HG02943 (cell line): Measurements from ENCODE around the gene GTF3C1.
"Not testable (repeated sequence)": the region's sequence is repeated elsewhere in the genome, so short reads cannot be mapped to it uniquely, and the experiment has no call there.

Source experiments
- ATAC-seq: cut with Tn5 transposase; IDR thresholded peaks from one replicate; pipeline ENCODE4 v1.9.1; 2021; ENCODE audit warnings: mild to moderate bottlenecking, low read depth, moderate library complexity; ENCODE audit not compliant: unreplicated experiment

The GTF3C1 gene

GRCh38 chr16:27470567-27471431, 78.9 kb downstream of the GTF3C1 start:
- no peak for ATAC-seq

GRCh38 chr16:27468941-27469531, 80.7 kb downstream of the GTF3C1 start:
- ATAC-seq, result no peak

GRCh38 chr16:27465483-27465879, 84.2 kb downstream of the GTF3C1 start:
- ATAC-seq, result no peak

DNA sequence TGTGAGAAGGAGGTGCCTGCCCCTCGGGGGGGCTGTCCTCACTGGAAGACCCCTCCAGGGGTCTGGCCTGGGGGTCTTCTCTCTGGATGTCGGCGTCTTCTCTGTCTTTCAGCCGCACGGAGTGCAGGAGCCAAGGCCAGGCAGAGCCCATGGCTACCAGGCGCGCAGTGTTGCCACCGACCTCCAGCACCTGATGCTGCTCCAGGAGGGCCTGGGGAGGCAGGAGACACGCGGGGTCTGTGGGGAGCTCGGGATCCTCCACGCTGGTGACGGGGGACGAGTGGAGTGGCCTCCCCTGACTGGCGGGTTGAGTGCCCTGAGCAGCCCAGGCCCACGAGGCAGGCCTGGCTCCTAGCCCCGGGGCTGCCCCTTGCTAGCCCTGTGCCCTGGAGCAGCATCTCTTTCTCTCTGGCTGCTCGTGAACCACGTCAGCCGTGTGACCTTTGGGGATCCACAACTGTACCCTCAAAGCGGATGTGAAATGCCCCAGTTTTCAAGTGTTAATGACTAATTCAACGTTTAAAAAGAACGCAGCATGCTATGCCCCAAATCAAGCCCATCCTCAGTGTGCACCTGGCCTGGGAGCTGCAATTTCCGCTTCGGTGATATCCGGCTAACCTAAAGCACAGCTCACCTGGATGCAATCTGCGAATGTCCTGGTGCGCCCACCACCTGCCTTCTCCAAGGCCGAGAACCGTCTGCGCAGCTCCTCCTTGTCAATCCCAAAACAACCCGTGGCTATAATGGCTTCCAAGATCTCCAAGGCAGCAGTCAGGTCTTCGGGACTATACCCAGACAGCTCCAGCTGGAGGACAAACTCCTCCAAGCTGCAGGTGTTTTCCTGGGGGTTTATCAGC, 84.9 kb downstream of the GTF3C1 start:
- no peak for ATAC-seq

DNA sequence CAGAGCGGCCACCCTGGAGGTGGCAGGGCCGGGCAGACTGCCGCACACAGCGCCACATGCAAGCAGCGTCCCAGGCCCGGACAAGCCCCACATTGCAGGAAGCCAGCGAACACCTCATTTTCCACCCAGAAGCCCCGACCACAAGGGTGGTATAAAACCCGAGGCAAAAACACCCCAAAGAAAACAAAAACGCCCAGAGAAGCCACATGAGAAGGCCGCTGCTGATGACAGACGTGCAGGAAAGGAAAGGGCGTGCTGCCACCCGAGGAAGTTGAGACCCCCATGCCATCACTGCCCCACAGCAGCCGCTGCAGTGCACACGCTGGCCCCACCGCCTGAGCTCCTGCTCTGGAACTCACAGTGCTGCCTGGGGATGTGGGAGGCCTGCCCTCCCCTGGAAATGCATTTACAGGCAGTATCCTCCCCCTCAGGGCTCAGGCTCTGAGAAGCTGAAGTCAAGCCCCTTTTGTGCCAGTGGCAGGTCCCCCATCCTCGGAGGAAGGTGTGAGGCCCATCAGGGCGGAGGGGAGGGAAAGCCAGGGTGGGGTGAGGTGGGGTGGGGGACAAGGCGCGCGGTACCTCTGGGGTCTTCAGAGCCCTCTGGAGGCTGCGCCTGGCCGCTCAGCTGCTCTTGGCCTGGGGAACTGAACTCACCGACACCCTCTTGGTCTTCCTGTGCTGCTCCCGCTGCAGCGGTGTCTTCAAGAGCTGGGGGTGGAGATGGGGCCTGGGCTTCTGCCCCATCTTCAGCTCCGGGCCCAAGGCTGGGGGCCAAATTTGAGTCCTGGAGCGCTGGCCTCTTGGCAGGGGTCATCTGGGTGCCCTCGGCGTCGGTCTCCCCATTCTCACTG, 85.7 kb downstream of the GTF3C1 start:
- no peak for ATAC-seq

- no peak for ATAC-seq
Observed at GRCh38 chr16:27462846-27463682, 86.6 kb downstream of the GTF3C1 start.

DNA sequence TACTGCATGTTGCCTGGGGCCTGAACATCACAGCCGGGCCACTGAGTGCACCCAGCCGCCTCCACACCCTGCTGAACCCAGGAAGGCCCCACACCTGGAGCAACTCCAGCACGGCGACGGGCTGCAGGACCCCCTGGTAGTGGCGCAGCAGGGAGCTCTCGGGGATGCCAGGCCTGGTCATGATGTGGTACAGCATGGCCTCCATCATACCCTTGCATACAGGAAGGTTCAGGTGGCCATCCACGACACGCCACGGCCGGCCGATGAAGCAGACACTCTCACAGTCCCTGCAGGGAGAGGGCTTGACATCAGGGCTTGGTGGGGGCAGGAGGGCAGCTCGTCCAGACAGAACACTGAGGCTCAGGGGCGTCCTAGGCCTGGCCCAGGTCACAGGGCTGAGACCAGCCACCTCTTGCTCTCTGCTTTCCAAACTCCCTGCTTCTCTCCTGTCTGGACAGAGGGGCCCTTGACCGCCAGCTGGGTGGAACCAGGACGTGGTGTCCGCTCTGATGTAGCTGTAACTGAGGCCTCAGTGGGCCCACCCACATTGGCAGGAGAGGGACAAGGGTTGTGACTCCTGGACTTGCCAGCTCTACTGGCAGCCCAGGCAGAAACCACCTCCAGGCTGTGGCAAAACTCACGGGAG, 87.4 kb downstream of the GTF3C1 start:
- no peak for ATAC-seq

DNA sequence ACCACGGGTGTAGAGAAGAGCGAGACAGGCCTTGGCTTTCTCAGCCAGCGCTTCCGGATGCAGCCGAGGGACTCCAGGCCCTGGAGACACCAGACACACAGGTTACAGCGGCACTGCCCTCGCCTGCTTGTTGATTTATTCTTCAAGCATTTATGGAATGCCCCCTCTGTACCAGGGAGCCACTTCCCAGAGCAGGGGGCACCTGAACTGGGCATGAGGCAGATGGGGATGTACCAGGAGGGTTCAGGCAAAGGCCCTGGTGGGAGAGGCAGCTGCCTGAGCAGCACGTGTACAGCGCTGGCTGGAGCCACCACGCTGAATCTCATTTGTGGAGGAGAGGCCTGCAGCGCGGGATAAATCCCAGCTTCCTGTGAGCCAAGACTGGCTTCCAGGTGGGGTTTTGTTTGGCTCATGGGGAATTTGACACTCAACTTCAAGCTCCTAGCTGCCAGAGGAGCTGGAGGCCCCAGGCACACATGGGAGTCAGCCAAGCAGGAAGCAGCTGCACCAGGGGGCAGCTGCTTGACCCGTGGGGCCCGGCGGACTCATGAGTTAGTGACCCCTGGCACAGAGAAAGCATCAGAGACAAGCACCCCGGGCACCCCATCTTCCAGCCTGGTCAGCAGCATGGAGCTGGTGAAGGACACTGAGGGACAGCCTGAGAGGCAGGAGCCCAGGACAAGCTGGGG, 88.1 kb downstream of the GTF3C1 start:
- ATAC-seq, result no peak

DNA sequence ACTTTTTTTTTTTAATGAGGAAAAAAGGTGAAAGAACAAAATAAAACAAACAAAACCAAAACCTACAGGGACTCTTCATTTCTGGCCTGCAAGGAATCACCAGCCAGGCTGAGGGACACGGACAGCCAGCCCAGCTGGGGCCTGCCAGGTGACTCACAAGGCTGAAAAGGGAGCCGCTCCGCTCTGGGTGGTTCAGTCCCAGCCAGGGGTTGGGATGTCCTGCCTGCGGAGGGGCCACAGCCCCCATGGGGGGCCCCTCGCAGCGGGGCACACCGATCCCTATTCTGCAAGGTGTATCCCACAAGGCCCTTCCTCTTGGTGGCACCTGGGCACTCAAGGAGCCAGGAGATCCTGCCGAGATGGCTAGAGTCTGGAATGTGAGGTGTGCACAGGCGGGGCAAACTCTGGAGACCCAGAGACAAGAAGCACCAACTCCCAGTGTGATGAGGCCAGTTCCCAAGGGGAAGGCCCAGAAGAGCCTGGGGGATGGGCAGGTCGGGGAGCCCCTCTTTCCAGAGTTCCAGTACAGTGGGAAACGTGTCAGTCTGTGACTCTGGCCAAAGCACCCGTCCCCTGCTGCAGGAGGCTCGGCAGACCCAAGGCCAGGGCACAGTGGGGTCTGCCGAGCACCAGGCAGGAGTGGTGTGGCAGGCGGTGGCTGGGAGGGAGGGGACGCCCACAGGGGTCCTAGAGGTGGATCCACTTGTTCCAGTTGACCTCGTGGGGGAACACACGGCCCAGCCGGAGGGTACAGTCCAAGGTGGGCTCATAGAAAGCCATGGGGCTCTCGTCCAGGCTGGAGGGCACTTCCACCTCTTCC, 88.8 kb downstream of the GTF3C1 start:
- no peak for ATAC-seq

DNA sequence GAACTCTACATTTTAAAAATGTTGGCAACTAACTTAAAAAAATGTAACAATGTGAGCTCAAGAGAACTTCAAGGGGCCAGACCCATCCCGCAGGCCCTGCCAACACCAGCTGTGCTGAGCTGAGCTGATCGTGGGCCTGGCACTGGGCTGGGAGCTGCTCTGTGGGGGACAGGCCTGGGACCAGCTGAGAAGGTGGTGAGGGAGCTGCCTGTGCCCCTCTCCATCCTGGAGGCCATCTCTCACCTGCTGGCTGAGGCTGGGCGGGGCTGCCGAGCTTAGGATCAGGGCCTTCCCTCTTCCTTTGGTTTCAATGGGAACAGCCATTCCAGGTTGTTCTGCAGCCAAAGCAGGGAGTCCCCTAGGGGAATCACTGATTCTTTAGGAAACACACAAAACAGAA, 89.5 kb downstream of the GTF3C1 start:
- ATAC-seq, result no peak

- no peak for ATAC-seq
Observed at GRCh38 chr16:27458987-27459688, 90.6 kb downstream of the GTF3C1 start.

DNA sequence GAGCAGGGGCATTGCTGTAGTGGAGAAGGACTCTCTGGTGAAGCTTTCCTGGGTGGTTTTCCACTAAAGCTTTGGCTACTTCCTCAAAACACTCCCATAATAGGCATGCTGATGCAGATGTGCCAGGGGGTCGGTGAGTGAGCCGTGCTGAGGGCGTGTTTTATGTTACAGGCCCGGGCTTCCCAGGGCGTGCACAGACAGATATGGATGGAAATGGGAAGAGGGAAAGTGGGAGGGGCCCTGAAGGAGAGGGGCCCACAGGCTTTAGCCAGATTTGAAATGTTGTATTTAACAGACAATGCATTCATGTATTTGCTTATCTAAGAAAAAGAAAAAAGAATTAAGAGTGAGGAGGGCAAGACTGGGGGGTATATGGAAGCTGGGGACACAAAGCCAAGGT, 91.5 kb downstream of the GTF3C1 start:
- no peak for ATAC-seq

DNA sequence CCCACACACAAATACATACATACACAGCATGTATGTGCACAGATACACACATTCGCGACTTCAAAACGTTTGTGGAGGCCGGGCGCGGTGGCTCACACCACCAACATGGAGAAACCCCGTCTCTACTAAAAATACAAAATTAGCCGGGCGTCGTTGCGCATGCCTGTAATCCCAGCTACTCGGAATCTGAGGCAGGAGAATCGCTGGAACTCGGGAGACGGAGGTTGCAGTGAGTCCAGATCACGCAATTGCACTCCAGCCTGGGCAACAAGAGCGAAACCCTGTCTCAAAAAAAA, 92.2 kb downstream of the GTF3C1 start:
- ATAC-seq, result not testable (repeated sequence)

GRCh38 chr16:27455700-27456099, 94.0 kb downstream of the GTF3C1 start:
- ATAC-seq, result no peak

- no peak for ATAC-seq
Observed at GRCh38 chr16:27453494-27453825, 96.3 kb downstream of the GTF3C1 start.

GRCh38 chr16:27452569-27453493, 96.9 kb downstream of the GTF3C1 start:
- no peak for ATAC-seq
